Activated CD4-positive, alpha-beta T cell treated with anti-CD3 and anti-CD28 coated beads, Interleukin-2, amount 10 ng/mL, durations not matched to agents 7 days and 5 days (primary cell): Measurements from ENCODE around the gene HOXB4. TPM values are rescaled to one million over a fixed set of nuclear protein-coding genes. Genes with fewer than 3 reads are reported as not detected.

ENCODE experiments used
- CTCF ChIA-PET: fragments of 350-600 bp; sonication (Branson Sonifier 250); formaldehyde crosslinking; loops from one replicate; lab custom pipeline; 2021; ENCODE audit warnings: antibody characterized with exemption; lab: Charles Lee
- POLR2A ChIA-PET: fragments of 350-600 bp; sonication (Branson Sonifier 250); formaldehyde crosslinking; loops from one replicate; lab custom pipeline; 2021; ENCODE audit warnings: antibody characterized with exemption; lab: Charles Lee
- DNase-seq: peaks from one replicate; pipeline ENCODE4 v3.0.0-alpha.2; 2020
- H3K27ac Mint-ChIP-seq: one replicate; pipeline ENCODE4 v1.8.0; 2021; ENCODE audit warnings: mild to moderate bottlenecking, moderate library complexity, mixed read lengths
- H3K27me3 Mint-ChIP-seq: one replicate; pipeline ENCODE4 v1.8.0; 2021; ENCODE audit warnings: mixed read lengths
- H3K36me3 Mint-ChIP-seq: one replicate; pipeline ENCODE4 v1.8.0; 2021; ENCODE audit warnings: low read depth, mixed read lengths
- H3K4me1 Mint-ChIP-seq: one replicate; pipeline ENCODE4 v1.8.0; 2021; ENCODE audit warnings: mixed read lengths
- H3K4me3 Mint-ChIP-seq: one replicate; pipeline ENCODE4 v1.8.0; 2021; ENCODE audit warnings: mild to moderate bottlenecking, moderate library complexity, mixed read lengths
- H3K9me3 Mint-ChIP-seq: one replicate; pipeline ENCODE4 v1.8.0; 2021; ENCODE audit warnings: mixed read lengths
- total RNA-seq, 2 experiments: library from RNA; stranded (reverse); gene quantifications; one replicate each; pipeline ENCODE4 v1.2.3, GENCODE V29; 2021

The HOXB4 gene
- total RNA-seq, 2 experiments from 2014 or later = 3.3 to 3.6 TPM

DNA sequence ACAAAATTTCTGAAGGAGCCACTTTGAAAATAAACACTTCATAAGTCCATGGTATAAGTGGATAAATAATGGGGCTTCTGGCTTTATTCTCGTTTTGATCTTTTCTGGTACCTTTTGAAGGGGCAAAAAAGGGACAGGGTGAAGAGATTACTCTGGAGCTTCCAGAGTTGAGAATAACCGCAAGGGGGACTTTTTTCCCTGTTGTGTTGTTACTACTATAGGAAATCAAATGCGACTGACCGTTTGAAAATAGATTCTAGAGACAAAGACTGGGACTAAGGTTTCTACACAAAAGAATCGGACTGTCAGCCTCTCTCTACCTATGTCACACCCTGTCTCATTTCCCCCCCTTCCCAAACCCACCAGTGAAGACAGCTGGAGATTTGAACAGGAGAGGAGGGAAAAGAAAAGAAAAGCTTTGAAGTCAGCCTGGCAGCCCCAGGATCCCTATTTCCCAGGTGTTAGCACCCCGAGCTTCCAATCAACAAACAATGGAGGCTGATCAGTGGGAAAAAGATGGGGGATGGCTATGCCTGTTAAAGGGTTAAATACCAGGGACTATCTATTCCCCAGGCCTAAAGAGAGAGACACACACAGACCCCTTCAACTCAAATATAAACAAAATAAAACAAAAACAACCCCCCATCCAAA, 8.4 kb downstream of the HOXB4 start:
- DNase-seq = no peak
- ChIA-PET CTCF (interaction anchor here (1.4 kb wide), 1 partner anchor 8 kb away, joined by 4 read pairs; no protein-coding TSS in a partner anchor), POLR2A (no interaction called here)
- Mint-ChIP-seq H3K27ac (no peak overlapping the region), H3K27me3 (peaks cover 40% of the 10 kb centered on the region), H3K4me1 (peaks cover 10% of the 10 kb centered on the region), H3K9me3 (no peaks in the 10 kb centered on the region), H3K4me3 (no peak overlapping the region), H3K36me3 (no peaks in the 10 kb centered on the region)

DNA sequence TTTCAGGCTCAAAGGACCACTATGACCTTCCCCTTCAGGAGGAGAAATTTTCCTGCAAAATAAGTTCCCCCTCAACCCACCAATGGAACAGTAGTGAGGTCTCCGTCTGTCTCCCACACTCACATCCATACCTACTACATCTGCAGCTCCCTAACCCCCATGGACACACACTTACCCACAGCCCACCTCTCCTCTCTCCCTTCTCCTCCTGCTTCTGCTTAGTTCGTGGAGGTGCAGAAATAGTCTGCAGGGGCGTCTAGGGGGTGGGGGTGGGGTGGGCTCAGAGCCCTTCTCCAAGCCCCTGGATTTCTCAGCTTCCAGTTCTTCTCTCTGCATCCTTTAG, 8.9 kb downstream of the HOXB4 start:
- no peaks in the 10 kb centered on the region for H3K36me3 Mint-ChIP-seq
- H3K27me3 Mint-ChIP-seq = peaks cover 43% of the 10 kb centered on the region
- DNase-seq = no peak
- H3K4me3 Mint-ChIP-seq = no peak overlapping the region
- H3K27ac Mint-ChIP-seq = no peak overlapping the region
- peaks cover 10% of the 10 kb centered on the region for H3K4me1 Mint-ChIP-seq
- CTCF ChIA-PET = interaction anchor here (1.4 kb wide), 1 partner anchor 7 kb away, joined by 4 read pairs; no protein-coding TSS in a partner anchor
- H3K9me3 Mint-ChIP-seq = no peaks in the 10 kb centered on the region
- POLR2A ChIA-PET = no interaction called here

DNA sequence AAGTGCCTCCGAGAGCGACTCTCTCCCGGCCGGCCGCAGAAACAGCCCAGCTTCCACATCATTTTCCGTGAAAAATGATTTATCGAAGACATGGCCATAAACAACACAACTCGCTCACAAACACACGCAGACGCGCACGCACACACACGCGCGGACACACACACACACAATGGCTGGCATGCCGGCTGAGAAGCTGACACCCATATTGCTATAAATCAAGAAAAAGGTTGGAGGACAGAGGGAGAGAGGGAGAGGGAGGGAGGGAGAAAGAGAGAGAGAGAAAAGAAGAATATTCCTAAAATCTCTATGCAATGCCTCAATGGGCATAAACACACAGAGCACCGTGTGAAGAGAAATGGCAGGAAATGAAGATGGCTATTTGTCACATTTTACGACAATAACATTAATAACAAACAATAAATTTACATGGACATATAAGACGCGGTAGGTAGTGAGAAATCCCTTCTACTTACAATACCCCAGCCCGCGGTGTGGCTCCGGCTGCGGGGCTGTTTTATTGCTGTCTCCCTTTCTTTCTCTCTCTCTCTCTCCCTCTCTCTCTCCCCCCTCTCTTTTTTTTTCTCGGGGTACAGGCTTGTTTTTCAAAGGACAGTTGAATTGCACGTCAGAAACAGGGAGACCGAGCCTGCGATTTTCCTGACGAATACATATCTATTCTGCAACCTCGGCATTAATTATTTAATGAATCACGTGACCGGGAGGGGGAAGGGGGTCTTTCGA, 9.5 kb downstream of the HOXB4 start:
- H3K36me3 Mint-ChIP-seq = no peaks in the 10 kb centered on the region
- CTCF ChIA-PET = interaction anchor here (0.6 to 2.1 kb wide), 3 partner anchors 19 to 63 kb away, joined by 3 to 8 read pairs (median 5); no protein-coding TSS in a partner anchor
- no peaks in the 10 kb centered on the region for H3K9me3 Mint-ChIP-seq
- POLR2A ChIA-PET = no interaction called here
- DNase-seq = no peak
- no peak overlapping the region for H3K27ac Mint-ChIP-seq
- peaks cover 10% of the 10 kb centered on the region for H3K4me1 Mint-ChIP-seq
- H3K4me3 Mint-ChIP-seq = no peak overlapping the region
- H3K27me3 Mint-ChIP-seq = peaks cover 45% of the 10 kb centered on the region

DNA sequence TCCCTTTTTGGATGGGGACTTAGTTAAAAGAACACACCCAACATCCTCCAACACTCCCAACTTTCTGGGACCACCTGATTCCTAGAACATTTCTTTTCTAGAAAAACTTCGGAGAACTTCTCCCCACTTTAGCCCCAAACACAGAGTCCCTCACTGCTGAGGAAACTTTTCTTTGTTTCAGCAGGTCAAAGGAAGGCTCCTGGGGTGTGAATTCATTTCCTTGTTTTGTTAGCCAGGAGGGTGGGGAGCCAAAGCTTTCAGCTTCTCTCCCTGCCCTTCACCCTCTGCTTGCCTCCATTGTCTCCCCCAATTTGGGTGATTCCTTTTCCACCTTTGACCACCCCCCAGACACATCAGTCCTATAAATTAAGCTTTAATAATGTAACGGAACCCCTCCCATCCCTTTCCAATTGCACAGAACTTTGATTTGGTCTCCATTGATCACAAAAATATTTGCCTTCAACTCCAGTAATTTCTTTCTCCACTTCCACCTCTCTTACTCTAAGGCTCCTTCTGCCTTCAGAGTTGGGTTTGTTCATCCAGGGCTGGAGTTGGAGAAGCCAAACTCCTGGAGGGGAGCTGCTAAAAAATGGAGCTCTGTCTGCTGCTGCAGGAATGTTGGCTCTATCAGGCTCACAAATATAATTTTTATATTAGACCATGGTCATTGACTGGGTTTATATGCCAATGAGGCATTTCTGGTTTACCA, 10.3 kb downstream of the HOXB4 start:
- Mint-ChIP-seq H3K36me3 (no peaks in the 10 kb centered on the region), H3K27ac (no peak overlapping the region), H3K27me3 (peaks cover 48% of the 10 kb centered on the region), H3K9me3 (no peaks in the 10 kb centered on the region), H3K4me3 (no peak overlapping the region), H3K4me1 (peaks cover 4% of the 10 kb centered on the region)
- POLR2A ChIA-PET = no interaction called here
- CTCF ChIA-PET = interaction anchor here (0.8 to 2.1 kb wide), 3 partner anchors 20 to 217 kb away, joined by 3 to 8 read pairs (median 3); no protein-coding TSS in a partner anchor
- no peak for DNase-seq

DNA sequence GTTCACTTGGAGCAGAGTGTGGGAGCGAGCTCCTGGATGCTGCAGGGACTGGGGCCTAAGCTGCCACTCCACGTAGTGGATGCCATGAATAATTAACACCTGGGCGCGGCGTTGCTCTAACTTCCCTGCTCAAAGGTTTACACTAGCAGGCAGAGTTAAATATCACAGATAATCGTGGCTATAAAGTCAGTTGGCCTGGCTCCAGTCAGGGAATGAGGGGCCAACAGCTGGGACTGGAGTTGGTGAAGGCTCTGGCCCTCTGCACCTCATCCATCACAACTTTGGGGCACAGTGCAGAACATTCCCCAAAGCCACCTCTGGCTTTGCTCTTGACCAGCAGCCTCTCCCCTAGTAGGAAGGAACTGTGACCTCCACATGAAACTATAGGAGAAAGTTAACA, 10.9 kb downstream of the HOXB4 start:
- ChIA-PET POLR2A (no interaction called here), CTCF (interaction anchor here (0.8 to 2.1 kb wide), 2 partner anchors 21 to 216 kb away, joined by 3 to 8 read pairs; no protein-coding TSS in a partner anchor)
- Mint-ChIP-seq H3K4me3 (no peak overlapping the region), H3K9me3 (no peaks in the 10 kb centered on the region), H3K36me3 (no peaks in the 10 kb centered on the region), H3K27me3 (peaks cover 49% of the 10 kb centered on the region), H3K27ac (no peak overlapping the region), H3K4me1 (peaks cover 4% of the 10 kb centered on the region)
- DNase-seq = no peak

DNA sequence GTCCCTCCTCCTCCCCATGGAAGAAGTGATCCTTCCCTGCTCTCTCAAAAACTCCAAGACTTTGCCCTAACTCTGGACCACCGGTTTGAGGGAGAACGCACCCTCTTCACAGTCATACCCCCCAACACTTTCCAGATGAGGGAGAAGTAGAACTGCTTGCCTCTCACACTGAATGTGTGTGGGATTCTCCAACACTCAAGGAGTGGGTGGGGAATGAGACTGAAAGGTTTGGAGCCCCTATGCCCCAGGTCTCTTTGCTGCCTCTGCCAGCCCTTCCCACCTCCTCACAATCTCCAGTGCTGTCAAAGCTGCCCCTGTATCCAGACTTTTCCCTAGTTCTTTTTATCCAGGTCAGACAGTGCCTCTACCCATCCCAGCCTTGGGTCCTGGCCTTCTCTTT, 11.4 kb downstream of the HOXB4 start:
- Mint-ChIP-seq H3K4me3 (no peak overlapping the region), H3K9me3 (no peaks in the 10 kb centered on the region), H3K36me3 (no peaks in the 10 kb centered on the region), H3K4me1 (peaks cover 5% of the 10 kb centered on the region), H3K27ac (no peak overlapping the region), H3K27me3 (peaks cover 45% of the 10 kb centered on the region)
- DNase-seq = no peak
- CTCF ChIA-PET = interaction anchor here (0.7 to 2.1 kb wide), 3 partner anchors 21 to 555 kb away, joined by 3 to 8 read pairs (median 3); no protein-coding TSS in a partner anchor
- POLR2A ChIA-PET = no interaction called here

DNA sequence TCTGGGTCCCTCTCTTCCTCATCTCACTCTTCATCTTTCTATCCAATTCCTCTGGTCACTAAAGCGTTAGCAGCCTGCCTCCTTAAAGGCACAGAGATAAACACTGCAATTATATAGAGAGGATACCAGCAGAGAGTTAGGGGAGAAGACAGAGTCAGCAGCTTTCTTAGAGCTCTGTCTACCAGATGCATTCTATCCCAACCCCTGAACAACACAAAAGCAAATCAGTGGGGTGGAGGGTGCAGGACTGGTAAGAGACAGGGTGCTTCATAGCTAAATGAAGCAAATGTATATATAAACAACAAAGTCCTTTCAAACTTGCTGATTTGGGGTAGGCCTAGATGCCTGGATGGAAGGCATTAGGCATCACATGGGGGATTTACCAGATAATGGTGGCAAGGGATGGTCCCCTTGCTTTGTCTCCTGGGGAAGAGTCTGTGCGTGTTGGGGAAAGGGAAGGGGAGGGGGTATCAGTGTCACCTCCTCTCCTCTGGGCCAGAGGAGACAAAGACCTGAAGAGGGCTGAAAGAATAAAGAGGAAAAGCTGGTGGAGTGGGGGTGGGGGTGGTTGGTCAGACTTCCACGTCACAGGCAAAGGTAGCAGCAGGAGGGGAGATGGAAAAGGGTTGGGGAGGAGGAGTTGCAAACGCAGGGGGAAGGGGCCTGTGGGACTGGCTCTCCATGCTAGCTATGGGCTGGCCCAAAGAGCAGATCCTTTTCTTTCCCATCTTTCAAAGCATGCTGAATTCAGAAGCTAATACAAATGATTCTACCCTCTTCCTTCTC, 12.0 kb downstream of the HOXB4 start:
- ChIA-PET POLR2A (no interaction called here), CTCF (interaction anchor here (0.7 kb wide), 1 partner anchor 555 kb away, joined by 3 read pairs; no protein-coding TSS in a partner anchor)
- no peak for DNase-seq
- Mint-ChIP-seq H3K4me3 (no peak overlapping the region), H3K9me3 (no peaks in the 10 kb centered on the region), H3K27me3 (peaks cover 39% of the 10 kb centered on the region), H3K4me1 (peaks cover 6% of the 10 kb centered on the region), H3K36me3 (no peaks in the 10 kb centered on the region), H3K27ac (no peak overlapping the region)

DNA sequence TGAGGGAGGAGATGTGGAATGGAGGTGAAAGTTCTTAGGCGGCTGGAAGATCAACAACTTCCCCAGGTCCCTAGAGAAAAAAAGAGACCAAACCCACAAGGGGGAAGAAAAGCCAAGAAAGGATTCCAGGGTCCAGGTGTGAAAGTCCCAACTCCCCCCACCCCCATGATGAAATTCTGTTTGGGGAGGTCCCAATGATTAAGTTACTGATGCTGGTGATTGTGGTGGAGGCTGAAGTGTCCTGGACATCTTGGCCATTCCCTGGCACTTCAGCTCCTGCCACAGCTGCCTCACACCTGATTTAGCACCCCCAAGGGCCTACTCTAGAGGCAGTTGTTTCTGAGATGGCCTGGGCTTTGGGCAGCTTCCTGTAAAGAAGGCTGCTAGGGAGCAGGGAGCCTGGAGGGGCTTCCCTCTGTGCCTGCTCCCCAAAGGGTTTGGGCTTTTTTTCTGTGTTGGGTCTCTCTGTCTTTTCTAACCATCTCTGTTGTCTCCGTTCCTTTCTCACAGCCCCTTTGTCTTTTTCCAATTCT, 13.1 kb downstream of the HOXB4 start:
- Mint-ChIP-seq H3K36me3 (no peaks in the 10 kb centered on the region), H3K4me1 (peaks cover 6% of the 10 kb centered on the region), H3K4me3 (no peak overlapping the region), H3K9me3 (no peaks in the 10 kb centered on the region), H3K27ac (no peak overlapping the region), H3K27me3 (peaks cover 36% of the 10 kb centered on the region)
- ChIA-PET CTCF (no interaction called here), POLR2A (no interaction called here)
- no peak for DNase-seq

DNA sequence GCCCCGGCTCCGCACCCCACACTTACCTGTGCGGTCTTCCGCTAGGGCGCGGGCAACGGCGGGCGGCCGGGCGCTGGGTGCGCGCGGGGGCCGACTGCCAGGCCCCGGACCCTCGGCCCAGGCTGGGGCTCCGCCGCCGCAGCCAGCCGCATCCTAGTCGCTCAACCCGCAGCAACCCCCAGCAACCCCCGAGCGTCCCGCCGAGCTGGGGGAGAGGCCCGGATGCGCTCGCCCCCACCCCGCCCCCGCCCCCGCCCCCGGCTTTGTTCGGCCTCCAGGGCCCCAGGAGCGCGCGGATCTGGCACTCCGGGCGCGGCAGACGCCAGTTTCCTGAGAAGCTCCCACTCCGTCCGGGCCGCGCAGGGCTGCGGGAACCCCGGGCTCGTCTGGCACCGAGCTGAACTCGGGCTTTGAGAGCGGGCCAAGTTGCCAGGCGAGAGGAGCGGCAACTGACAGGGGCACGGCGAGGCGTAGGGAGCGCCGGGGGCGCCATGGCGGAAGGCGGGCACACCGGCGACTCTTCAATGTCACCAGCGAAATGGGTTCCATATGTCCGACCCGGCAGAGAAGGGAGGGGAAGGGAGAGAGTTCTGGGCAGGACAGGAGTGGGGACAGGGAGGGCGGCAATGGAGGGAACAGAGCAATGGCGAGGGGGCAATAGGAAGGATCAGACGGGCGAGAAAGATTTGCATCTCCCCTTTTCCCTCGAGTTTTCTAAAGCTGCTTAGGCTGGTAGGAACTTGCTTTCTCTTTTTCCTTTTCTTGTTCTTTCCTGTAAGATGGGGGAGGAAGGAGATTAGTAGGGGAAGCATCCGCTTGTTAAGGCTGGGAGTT, 13.7 kb downstream of the HOXB4 start:
- Mint-ChIP-seq H3K27me3 (peaks cover 31% of the 10 kb centered on the region), H3K9me3 (no peaks in the 10 kb centered on the region), H3K4me3 (no peak overlapping the region), H3K27ac (no peak overlapping the region), H3K36me3 (no peaks in the 10 kb centered on the region), H3K4me1 (peaks cover 6% of the 10 kb centered on the region)
- ChIA-PET CTCF (no interaction called here), POLR2A (no interaction called here)
- no peak for DNase-seq

DNA sequence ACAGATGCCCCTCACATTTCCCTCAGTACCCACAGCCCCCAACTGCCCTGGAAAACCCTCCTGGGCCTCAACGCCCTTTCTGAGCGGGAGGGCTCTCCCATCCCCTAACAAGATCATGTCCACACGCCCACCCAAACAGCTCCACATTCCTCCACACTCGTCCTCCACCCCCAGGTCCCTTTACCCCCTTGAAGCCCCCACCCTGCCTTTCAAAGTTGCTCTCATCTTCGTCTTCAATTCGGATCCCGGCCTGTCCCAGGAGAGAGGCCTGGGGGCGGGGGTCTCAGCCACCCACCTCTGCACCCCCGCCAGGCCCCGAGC, 14.3 kb downstream of the HOXB4 start:
- Mint-ChIP-seq H3K27ac (no peak overlapping the region), H3K9me3 (no peaks in the 10 kb centered on the region), H3K4me3 (no peak overlapping the region), H3K4me1 (peaks cover 6% of the 10 kb centered on the region), H3K36me3 (no peaks in the 10 kb centered on the region), H3K27me3 (peaks cover 26% of the 10 kb centered on the region)
- DNase-seq = no peak
- POLR2A ChIA-PET = no interaction called here
- CTCF ChIA-PET = interaction anchor here (0.6 kb wide), 1 partner anchor 39 kb away, joined by 3 read pairs; no protein-coding TSS in a partner anchor

DNA sequence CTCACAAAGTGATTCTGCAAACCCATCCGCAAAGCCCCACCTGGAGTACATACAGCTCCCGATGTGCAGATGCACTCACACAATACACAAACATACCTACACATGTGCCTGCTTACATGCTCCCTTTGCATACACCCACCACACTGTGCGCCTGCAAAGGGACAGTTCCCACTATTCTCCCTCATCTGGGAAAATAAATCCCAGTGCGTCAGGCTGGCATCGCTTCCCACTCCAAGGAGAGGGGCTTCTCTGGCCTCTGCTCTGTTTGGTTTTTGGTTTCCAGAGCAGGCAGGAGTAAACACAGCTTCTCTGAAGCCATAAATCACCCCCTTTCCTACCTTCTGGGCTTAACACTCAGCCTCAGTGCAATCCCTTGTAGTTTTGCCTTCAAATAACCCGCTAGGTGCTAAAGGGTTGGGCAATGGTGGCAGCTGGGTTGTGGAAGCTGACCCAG, 14.7 kb downstream of the HOXB4 start:
- no peak overlapping the region for H3K4me3 Mint-ChIP-seq
- peaks cover 5% of the 10 kb centered on the region for H3K4me1 Mint-ChIP-seq
- no peaks in the 10 kb centered on the region for H3K36me3 Mint-ChIP-seq
- no peaks in the 10 kb centered on the region for H3K9me3 Mint-ChIP-seq
- H3K27ac Mint-ChIP-seq = no peak overlapping the region
- CTCF ChIA-PET = interaction anchor here (0.6 kb wide), 1 partner anchor 38 kb away, joined by 3 read pairs; no protein-coding TSS in a partner anchor
- POLR2A ChIA-PET = no interaction called here
- H3K27me3 Mint-ChIP-seq = peaks cover 26% of the 10 kb centered on the region
- DNase-seq = no peak
